Measurements from ENCODE around the gene IFI44.
A peak's percentile ranks its signal among the peaks of the same experiment; 100 is the strongest.

Gene IFI44

GRCh38 chr1:78652019-78652560 lies 2.5 kb downstream of the IFI44 start:
- no peak for DNase-seq (ENCODE audit: low read depth, low spot score)

- DNase-seq (ENCODE audit: low read depth, low spot score): no peak
Observed at GRCh38 chr1:78658901-78659300, 9.3 kb downstream of the IFI44 start.

- no peak for DNase-seq (ENCODE audit: low read depth, low spot score)
Observed at GRCh38 chr1:78663923-78664322, 14.3 kb downstream of the IFI44 start.

DNA sequence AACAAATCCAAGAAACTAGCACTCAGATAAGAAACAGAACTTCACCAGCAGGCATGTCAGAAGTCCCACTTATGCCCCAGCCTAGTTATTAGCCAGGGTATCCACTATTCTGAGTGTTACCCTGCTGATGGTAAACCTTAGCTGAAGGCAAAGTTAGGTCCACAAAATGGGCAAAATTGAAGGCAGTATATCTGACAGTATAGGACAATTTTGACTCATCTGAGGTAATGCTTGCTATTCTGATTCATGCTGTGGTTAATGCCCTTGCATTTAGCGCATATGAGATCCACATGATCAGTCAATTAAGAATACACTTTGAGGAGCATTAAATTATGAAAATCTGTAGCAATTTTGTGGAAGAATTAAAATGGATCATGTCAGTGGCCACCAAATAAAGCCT lies 15.1 kb downstream of the IFI44 start:
- no peak for DNase-seq (ENCODE audit: low read depth, low spot score)

DNA sequence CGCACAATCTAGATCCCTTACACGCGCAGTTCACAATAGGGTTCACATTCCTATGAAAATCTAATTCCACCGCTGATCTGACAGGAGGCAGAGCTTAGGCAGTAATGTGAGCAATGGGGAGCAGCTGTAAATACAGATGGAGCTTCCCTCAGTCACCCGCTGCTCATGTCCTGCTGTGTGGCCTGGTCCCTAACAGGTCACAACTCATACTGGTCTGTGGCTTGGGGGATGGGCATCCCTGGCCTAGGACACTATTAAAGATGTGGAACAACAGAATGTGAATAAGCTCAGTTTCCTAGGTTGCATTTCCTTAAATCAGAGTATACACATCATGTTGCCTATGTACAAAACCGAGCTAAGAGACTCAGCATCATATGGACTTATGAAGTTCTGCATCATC lies 16.2 kb downstream of the IFI44 start:
- no peak for DNase-seq (ENCODE audit: low read depth, low spot score)

DNA sequence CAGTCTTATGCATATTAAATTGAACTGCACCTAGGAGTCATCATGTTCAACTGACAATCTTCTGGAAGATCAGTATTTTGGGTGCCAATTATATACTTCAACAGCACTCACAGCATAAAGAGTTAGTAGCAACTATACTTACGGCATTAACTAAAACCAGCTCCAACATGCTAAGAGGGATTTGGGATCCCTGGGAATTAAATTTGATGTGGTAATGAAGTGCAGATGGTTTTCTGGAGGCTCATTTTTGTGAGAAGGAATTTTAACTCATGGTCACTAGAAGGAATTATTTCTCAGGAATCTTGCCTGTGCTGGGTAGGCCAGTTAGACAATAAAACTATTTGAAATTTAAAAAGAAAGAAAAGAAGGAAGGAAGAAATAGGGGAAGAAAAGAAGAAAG lies 18.3 kb downstream of the IFI44 start:
- no peak for DNase-seq (ENCODE audit: low read depth, low spot score)

- DNase-seq (ENCODE audit: low read depth, low spot score): no peak
Observed at GRCh38 chr1:78668427-78668826, 18.8 kb downstream of the IFI44 start.

DNA sequence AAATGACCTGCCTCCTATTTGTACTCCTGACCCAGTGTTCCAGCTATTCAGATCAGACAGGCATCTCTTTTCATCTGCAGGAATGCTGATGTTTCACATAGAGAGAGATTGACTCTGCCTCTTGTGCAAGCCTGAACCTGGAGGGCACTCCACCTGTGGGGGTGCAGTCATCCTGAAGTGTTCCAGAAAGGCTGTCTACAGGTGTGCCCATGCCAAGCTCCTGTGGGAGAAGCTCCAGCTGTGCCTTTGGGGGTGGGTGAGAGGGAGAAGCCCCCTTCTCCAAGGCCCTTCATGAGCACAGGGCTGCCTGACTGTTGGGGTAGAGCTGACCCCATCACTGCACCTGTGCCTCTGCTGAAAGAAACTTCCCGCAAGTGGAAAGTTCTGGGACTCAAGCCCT lies 22.8 kb downstream of the IFI44 start:
- no peak for DNase-seq (ENCODE audit: low read depth, low spot score)

DNA sequence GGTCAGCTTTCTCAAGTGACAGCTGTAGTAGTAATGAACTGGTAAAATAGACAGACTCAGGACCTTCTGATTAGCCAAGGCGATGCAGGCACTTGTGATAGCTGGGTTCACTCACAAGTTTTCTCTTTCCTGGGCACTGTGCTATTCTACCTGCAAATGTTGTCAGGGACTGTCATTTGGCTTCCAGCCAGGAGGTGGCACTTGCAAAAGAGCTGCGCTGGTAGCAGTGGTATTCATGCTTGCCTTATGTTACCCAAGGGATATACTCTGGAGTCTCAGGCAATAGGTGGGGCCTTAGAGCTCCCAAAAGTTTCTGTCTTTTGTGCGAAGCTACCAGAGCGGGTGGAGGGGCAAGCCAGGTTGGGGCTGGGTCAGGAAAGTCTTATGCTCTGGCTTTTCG lies 23.5 kb downstream of the IFI44 start:
- no peak for DNase-seq (ENCODE audit: low read depth, low spot score)

DNA sequence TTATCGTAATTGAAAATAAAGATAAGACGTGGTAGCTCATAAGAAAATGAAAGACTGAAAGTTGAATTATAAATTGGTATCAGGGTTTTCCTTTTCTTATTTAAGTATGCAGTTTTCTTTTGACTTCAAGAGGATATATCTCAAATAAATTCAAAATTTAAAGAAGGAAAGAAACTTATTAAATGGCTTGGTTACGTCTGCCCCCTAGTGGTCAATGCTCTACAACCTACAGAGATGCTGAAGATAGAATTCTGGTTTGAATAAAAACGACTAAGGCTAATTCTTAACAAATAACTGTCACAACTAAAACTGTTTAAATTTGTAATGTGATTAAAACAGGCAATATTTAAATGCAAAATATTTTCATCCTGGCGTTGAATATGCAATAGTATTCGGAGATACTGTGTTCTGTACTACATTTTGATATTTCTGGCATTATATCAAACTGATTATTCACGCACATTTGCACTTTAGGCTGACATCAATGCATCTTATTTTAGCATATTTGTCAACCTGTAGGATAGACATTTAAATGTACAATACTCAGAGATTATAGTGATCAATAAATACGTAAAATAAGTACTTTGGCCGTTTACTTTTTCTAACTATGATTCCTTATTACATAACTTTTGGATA lies 26.8 kb downstream of the IFI44 start:
- DNase-seq (ENCODE audit: low read depth, low spot score): peak; percentile 12

DNA sequence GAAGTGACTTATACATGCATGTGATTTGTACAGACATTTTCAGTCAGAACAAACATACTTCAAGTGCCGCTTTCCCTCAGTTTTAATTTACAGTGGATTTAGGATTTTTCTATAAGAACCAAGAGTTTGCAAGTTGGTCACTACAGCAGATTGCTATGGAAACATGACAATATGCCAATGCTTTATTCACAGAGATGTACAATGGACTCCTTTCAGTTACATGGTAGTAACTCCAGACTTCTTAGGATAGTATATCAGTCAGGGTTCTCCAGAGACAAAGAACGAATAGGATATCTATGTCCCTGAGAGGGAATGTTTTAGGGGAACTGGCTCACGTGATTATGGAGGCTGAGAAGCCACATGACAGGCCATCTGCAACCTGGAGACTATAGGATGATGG lies 27.4 kb downstream of the IFI44 start:
- no peak for DNase-seq (ENCODE audit: low read depth, low spot score)

- DNase-seq (ENCODE audit: low read depth, low spot score): no peak
Observed at GRCh38 chr1:78677788-78678187, 28.2 kb downstream of the IFI44 start.

- DNase-seq (ENCODE audit: low read depth, low spot score): no peak
Observed at GRCh38 chr1:78678324-78678723, 28.7 kb downstream of the IFI44 start.

GRCh38 chr1:78681265-78681664 lies 31.6 kb downstream of the IFI44 start:
- DNase-seq (ENCODE audit: low read depth, low spot score): no peak

- DNase-seq (ENCODE audit: low read depth, low spot score): no peak
Observed at GRCh38 chr1:78682496-78682895, 32.9 kb downstream of the IFI44 start.

DNA sequence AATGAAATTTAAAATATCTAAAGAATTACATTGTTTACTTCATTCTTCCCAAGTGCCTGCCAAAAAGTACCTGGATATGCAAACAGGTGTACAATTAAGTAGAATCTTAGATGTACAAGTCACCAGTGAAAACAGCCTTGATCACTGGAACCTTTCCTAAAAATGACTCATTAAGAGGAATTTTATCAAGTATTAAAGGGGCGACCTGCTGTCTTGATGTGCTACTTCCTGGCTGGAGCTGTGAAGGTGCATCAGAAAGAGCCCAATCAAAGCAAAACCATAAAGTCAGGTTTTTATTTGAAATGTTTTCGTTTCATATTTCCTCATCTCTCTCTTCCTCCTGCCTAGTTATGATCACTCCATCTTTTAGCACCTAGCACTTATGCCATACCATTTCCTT lies 33.4 kb downstream of the IFI44 start:
- no peak for DNase-seq (ENCODE audit: low read depth, low spot score)

DNA sequence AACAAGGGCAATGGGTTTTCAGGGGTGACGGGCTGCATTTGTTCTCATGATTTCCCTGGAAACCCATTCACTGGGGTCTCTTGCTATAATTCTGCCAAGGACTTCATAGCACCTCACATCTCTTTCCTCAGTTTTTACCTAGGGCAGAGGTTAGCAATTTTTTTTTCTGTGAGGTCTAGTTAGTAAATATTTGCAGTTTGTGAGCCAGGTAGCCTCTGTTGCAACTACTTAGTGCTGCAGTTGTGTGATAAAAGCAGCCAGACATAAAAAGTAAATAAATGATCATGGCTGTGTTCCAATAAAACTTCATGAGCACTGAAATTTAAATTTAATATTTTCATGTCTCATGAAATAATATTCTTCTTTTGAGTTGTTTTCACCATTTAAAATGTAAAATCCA lies 37.7 kb downstream of the IFI44 start:
- no peak for DNase-seq (ENCODE audit: low read depth, low spot score)

GRCh38 chr1:78687914-78688313 lies 38.3 kb downstream of the IFI44 start:
- no peak for DNase-seq (ENCODE audit: low read depth, low spot score)

GRCh38 chr1:78688697-78689096 lies 39.1 kb downstream of the IFI44 start:
- no peak for DNase-seq (ENCODE audit: low read depth, low spot score)

GRCh38 chr1:78690516-78690915 lies 40.9 kb downstream of the IFI44 start:
- DNase-seq (ENCODE audit: low read depth, low spot score): no peak

GRCh38 chr1:78691995-78692747 lies 42.5 kb downstream of the IFI44 start:
- no peak for DNase-seq (ENCODE audit: low read depth, low spot score)

DNA sequence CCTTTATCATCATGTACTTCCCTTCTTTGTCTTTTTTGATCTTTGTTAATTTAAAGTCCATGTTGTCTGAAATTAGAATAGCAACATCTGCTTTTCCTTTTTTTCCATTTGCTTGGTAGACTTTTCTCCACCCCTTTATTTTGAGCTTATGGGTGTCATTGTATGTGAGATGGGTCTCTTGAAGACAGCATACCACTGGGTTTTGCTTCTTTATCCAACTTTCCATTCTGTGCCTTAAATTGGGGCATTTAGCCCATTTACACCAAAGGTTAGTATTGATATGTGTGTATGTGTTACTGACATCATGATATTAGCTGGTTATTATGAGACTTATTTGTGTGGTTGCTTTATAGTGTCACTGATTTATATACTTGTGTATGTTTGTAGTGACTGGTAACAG lies 50.2 kb downstream of the IFI44 start:
- DNase-seq (ENCODE audit: low read depth, low spot score): no peak

- no peak for DNase-seq (ENCODE audit: low read depth, low spot score)
Observed at GRCh38 chr1:78702426-78702825, 52.8 kb downstream of the IFI44 start.

Measured in brain pericyte (primary cell).